Glomerular visceral epithelial cell (primary cell): Measurements from ENCODE around the gene VPS18.
A peak's percentile ranks its signal among the peaks of the same experiment; 100 is the strongest.

ENCODE experiments used
- DNase-seq: peaks from one replicate; pipeline ENCODE4 v3.0.0-alpha.2; 2016; ENCODE audit errors: extremely low spot score

Gene VPS18

GRCh38 chr15:40936234-40936708 is 42.0 kb downstream of the VPS18 start:
- DNase-seq: no peak

- no peak for DNase-seq
Measured at GRCh38 chr15:40936709-40937666, 42.7 kb downstream of the VPS18 start.

GRCh38 chr15:40937762-40938535 is 43.7 kb downstream of the VPS18 start:
- peak; percentile 67 for DNase-seq

- no peak for DNase-seq
Measured at GRCh38 chr15:40938536-40938870, 44.3 kb downstream of the VPS18 start.

GRCh38 chr15:40940296-40940801 is 46.1 kb downstream of the VPS18 start:
- DNase-seq: no peak

- no peak for DNase-seq
Measured at GRCh38 chr15:40941068-40941527, 46.8 kb downstream of the VPS18 start.

- peak; percentile 89 for DNase-seq
Measured at GRCh38 chr15:40941528-40942336, 47.5 kb downstream of the VPS18 start.

- DNase-seq: no peak
Measured at GRCh38 chr15:40942337-40942854, 48.1 kb downstream of the VPS18 start.

GRCh38 chr15:40942878-40943277 is 48.6 kb downstream of the VPS18 start:
- DNase-seq: no peak

- no peak for DNase-seq
Measured at GRCh38 chr15:40943764-40944365, 49.6 kb downstream of the VPS18 start.

GRCh38 chr15:40944510-40945296 is 50.5 kb downstream of the VPS18 start:
- no peak for DNase-seq

GRCh38 chr15:40948706-40949473 is 54.6 kb downstream of the VPS18 start:
- DNase-seq: no peak

GRCh38 chr15:40949756-40950207 is 55.5 kb downstream of the VPS18 start:
- DNase-seq: no peak

GRCh38 chr15:40951764-40952163 is 57.5 kb downstream of the VPS18 start:
- DNase-seq: no peak

- DNase-seq: no peak
Measured at GRCh38 chr15:40952301-40952900, 58.2 kb downstream of the VPS18 start.

GRCh38 chr15:40952901-40953712 is 58.9 kb downstream of the VPS18 start, which contains the start of gene CHAC1:
Gene CHAC1 (plus strand): TSS chr15:40953471. CDS start chr15:40953584, 113 bp downstream.
- peak; percentile 96 for DNase-seq
